DMS53 treated with DMSO at 0.1 percent for 48 hours (cell line): ENCODE data around the gene PCDH10.
"Not testable (repeated sequence)": the region's sequence is repeated elsewhere in the genome, so short reads cannot be mapped to it uniquely, and the experiment has no call there.

Experiments used
- DNase-seq: peaks from one replicate; lab custom pipeline; 2025; ENCODE audit not compliant: unreplicated experiment; lab: John Stamatoyannopoulos, UW

PCDH10 gene

GRCh38 chr4:133208694-133209285 is 59.7 kb downstream of the PCDH10 start:
- no peak for DNase-seq

DNA sequence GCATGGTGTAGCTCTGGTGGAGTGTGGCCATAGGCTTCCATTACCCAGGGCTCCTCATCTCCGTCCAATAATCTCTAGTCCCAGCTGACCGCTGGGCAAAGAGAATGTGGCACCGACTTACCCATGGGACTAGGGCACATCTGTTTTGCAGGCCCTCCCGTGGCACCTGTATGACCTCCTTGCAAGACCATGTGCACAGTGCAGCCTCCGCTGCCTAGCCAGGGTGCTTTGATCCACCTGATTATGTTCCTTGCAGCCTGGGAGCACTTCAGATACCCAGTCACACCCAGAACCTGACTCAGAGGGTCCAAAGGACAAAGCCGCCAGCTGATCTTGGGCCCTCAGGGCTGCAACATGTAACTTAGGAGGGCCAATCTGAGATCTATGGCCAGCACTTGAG is 84.8 kb downstream of the PCDH10 start:
- no peak for DNase-seq

GRCh38 chr4:133240451-133240850 is 91.4 kb downstream of the PCDH10 start:
- DNase-seq = not testable (repeated sequence)
